Measurements from ENCODE around the gene RBM10.

Gene RBM10

GRCh38 chrX:47198687-47199080, 53.7 kb downstream of the RBM10 start:
- no peak for DNase-seq

GRCh38 chrX:47199286-47199685, 54.3 kb downstream of the RBM10 start:
- no peak for DNase-seq

- no peak for DNase-seq
Measured at GRCh38 chrX:47200385-47201150, 55.5 kb downstream of the RBM10 start.

GRCh38 chrX:47201345-47201944, 56.4 kb downstream of the RBM10 start:
- no peak for DNase-seq

GRCh38 chrX:47202316-47202715, 57.3 kb downstream of the RBM10 start:
- no peak for DNase-seq

- no peak for DNase-seq
Measured at GRCh38 chrX:47202877-47203276, 57.9 kb downstream of the RBM10 start.

- no peak for DNase-seq
Measured at GRCh38 chrX:47204970-47205369, 59.9 kb downstream of the RBM10 start.

GRCh38 chrX:47206316-47206715, 61.3 kb downstream of the RBM10 start:
- no peak for DNase-seq

- no peak for DNase-seq
Measured at GRCh38 chrX:47208108-47208507, 63.1 kb downstream of the RBM10 start.

GRCh38 chrX:47209508-47210238, 64.7 kb downstream of the RBM10 start:
- DNase-seq, result no peak

- DNase-seq, result no peak
Measured at GRCh38 chrX:47210661-47211425, 65.8 kb downstream of the RBM10 start.

- no peak for DNase-seq
Measured at GRCh38 chrX:47212381-47213293, 67.6 kb downstream of the RBM10 start.

GRCh38 chrX:47214435-47215077, 69.5 kb downstream of the RBM10 start:
- no peak for DNase-seq

GRCh38 chrX:47215291-47215900, 70.4 kb downstream of the RBM10 start:
- no peak for DNase-seq

- DNase-seq, result no peak
Measured at GRCh38 chrX:47216393-47216925, 71.4 kb downstream of the RBM10 start.

GRCh38 chrX:47217121-47217851, 72.3 kb downstream of the RBM10 start:
- DNase-seq, result peak; percentile 29

- DNase-seq, result peak; percentile 99
Measured at GRCh38 chrX:47217852-47218279, 72.8 kb downstream of the RBM10 start.

GRCh38 chrX:47218280-47218919, 73.4 kb downstream of the RBM10 start, which contains the start of gene CDK16:
Gene CDK16, plus strand, starts transcription at chrX:47218681. Its CDS starts 4,877 bp downstream, at chrX:47223558.
- peak; percentile 80 for DNase-seq

Data from CD4-positive, alpha-beta T cell treated with Interleukin-4 for 4 hours (primary cell).